H1 (cell line): Measurements from ENCODE around the gene NPC2. TPM values are rescaled to one million over a fixed set of nuclear protein-coding genes. Genes with fewer than 3 reads are reported as not detected.

Experiments used
- CTCF ChIA-PET: fragments of 300-600 bp; sonication (Branson Sonifier 250); formaldehyde crosslinking; loops from one replicate; lab custom pipeline; 2021; ENCODE audit not compliant: partially characterized antibody; lab: Charles Lee
- POLR2A ChIA-PET: fragments of 300-600 bp; sonication (Branson Sonifier 250); formaldehyde crosslinking; loops from one replicate; lab custom pipeline; 2021; ENCODE audit warnings: inconsistent platforms; ENCODE audit not compliant: partially characterized antibody; lab: Charles Lee
- DNase-seq, 2 experiments: peaks; one replicate each; pipeline versions ENCODE4 v3.0.0 to v3.0.0-alpha.2; 2010 to 2022; ENCODE audit warnings: low spot score in 2 of 2, low read depth in 1 of 2, mixed read lengths in 1 of 2
- FAIRE-seq: peaks from 2 replicates; lab custom pipeline; 2011; peaks lifted over from hg19 to GRCh38; lab: Jason Lieb, UNC
- H2AFZ ChIP-seq: 2 replicates; pipeline ENCODE4 v1.8.1; 2012; ENCODE audit warnings: low read length, inconsistent platforms
- H2AK5ac ChIP-seq: 2 replicates; pipeline ENCODE4 v1.6.1; 2013; ENCODE audit warnings: low read depth, low read length
- H2BK120ac ChIP-seq: replicated peaks from 2 replicates; pipeline ENCODE3; 2013; ENCODE audit warnings: low read depth, low read length, inconsistent platforms
- H2BK12ac ChIP-seq: 2 replicates; pipeline ENCODE4 v1.6.1; 2013; ENCODE audit warnings: low read depth, low read length
- H2BK15ac ChIP-seq: 2 replicates; pipeline ENCODE4 v1.6.1; 2013; ENCODE audit warnings: low read length
- H2BK20ac ChIP-seq: 2 replicates; pipeline ENCODE4 v1.6.1; 2013; ENCODE audit warnings: low read length
- H2BK5ac ChIP-seq: 2 replicates; pipeline ENCODE4 v1.6.1; 2013; ENCODE audit warnings: low read depth, low read length
- H3K14ac ChIP-seq: 2 replicates; pipeline ENCODE4 v1.6.1; 2013; ENCODE audit warnings: inconsistent platforms; ENCODE audit not compliant: insufficient read length
- H3K18ac ChIP-seq: 2 replicates; pipeline ENCODE4 v1.6.1; 2013; ENCODE audit warnings: low read length; ENCODE audit errors: extremely low read depth
- H3K23ac ChIP-seq: 2 replicates; pipeline ENCODE4 v1.6.1; 2013; ENCODE audit warnings: inconsistent platforms; ENCODE audit not compliant: insufficient read length
- H3K23me2 ChIP-seq: 2 replicates; pipeline ENCODE4 v1.6.1; 2013; ENCODE audit warnings: low read depth, low read length
- H3K27ac ChIP-seq: 2 replicates; pipeline ENCODE4 v1.6.1; 2011; ENCODE audit warnings: low read depth, low read length, inconsistent platforms
- H3K27me3 ChIP-seq, 4 experiments: replicated peaks in 1 of 4; 1 replicate in 1 of 4; 2 replicates in 3 of 4; pipeline versions ENCODE4 v1.6.1 to v1.8.1; 2011 to 2013; ENCODE audit warnings: low read length in 3 of 4, mild to moderate bottlenecking in 3 of 4, inconsistent platforms in 2 of 4, mixed read lengths in 2 of 4, moderate library complexity in 1 of 4; ENCODE audit not compliant: control insufficient read depth in 3 of 4, insufficient read depth in 3 of 4; ENCODE audit errors: extremely low read depth in 1 of 4
- H3K36me3 ChIP-seq, 4 experiments: 2 replicates each; pipeline versions ENCODE4 v1.6.1 to v1.8.1; 2011 to 2013; ENCODE audit warnings: mild to moderate bottlenecking in 4 of 4, low read length in 3 of 4, moderate library complexity in 2 of 4, control low read depth in 1 of 4, inconsistent platforms in 1 of 4; ENCODE audit not compliant: insufficient read depth in 4 of 4, control insufficient read depth in 2 of 4
- H3K4ac ChIP-seq: replicated peaks from 2 replicates; pipeline ENCODE3; 2013; ENCODE audit warnings: low read length, low read depth, mixed read lengths, inconsistent platforms; ENCODE audit not compliant: insufficient read length
- H3K4me1 ChIP-seq, 4 experiments: replicated peaks in 1 of 4; 1 replicate in 1 of 4; 2 replicates in 3 of 4; pipeline versions ENCODE4 v1.6.1 to v1.8.1; 2011 to 2013; ENCODE audit warnings: low read length in 3 of 4, inconsistent platforms in 2 of 4, mixed read lengths in 1 of 4; ENCODE audit not compliant: insufficient read depth in 4 of 4, control insufficient read depth in 3 of 4
- H3K4me2 ChIP-seq, 2 experiments: 2 replicates each; pipeline versions ENCODE4 v1.6.1 to v1.8.1; 2011 to 2013; ENCODE audit warnings: low read depth in 2 of 2, low read length in 2 of 2, control low read depth in 1 of 2, inconsistent platforms in 1 of 2, mild to moderate bottlenecking in 1 of 2; ENCODE audit not compliant: insufficient read depth in 1 of 2
- H3K4me3 ChIP-seq, 4 experiments: fragments of 200-600, 300-600 bp in 1 of 4; sonication (generic), shearing (Covaris generic), sonication (Bioruptor Twin) in 1 of 4; 2 replicates each; pipeline versions ENCODE4 v1.5.1 to v1.8.1; 2011 to 2016; ENCODE audit warnings: low read length in 4 of 4, low read depth in 3 of 4, control low read depth in 2 of 4, inconsistent platforms in 2 of 4, mild to moderate bottlenecking in 2 of 4, mixed read lengths in 1 of 4, moderate library complexity in 1 of 4; ENCODE audit not compliant: insufficient read depth in 2 of 4; ENCODE audit errors: extremely low read depth in 1 of 4
- H3K56ac ChIP-seq: replicated peaks from 2 replicates; pipeline ENCODE3; 2013; ENCODE audit warnings: low read depth, mild to moderate bottlenecking, mixed read lengths, low read length, inconsistent platforms; ENCODE audit not compliant: insufficient read length
- H3K79me1 ChIP-seq: 2 replicates; pipeline ENCODE4 v1.6.1; 2013; ENCODE audit warnings: low read depth, low read length, control low read depth
- H3K79me2 ChIP-seq, 2 experiments: 2 replicates each; pipeline versions ENCODE4 v1.6.1 to v1.8.1; 2012 to 2013; ENCODE audit warnings: low read length in 2 of 2, mild to moderate bottlenecking in 2 of 2, inconsistent platforms in 1 of 2; ENCODE audit not compliant: insufficient read depth in 2 of 2, control insufficient read depth in 1 of 2
- H3K9ac ChIP-seq, 4 experiments: replicated peaks in 1 of 4; 1 replicate in 1 of 4; 2 replicates in 3 of 4; pipeline versions ENCODE4 v1.6.1 to v1.8.1; 2011 to 2013; ENCODE audit warnings: low read depth in 3 of 4, low read length in 3 of 4, control low read depth in 2 of 4, mild to moderate bottlenecking in 2 of 4, moderate library complexity in 2 of 4, inconsistent platforms in 1 of 4; ENCODE audit errors: extremely low read depth in 1 of 4
- H3K9me3 ChIP-seq, 2 experiments: 2 replicates each; pipeline versions ENCODE4 v1.6.1 to v1.8.1; 2012 to 2013; ENCODE audit warnings: mild to moderate bottlenecking in 2 of 2, moderate library complexity in 2 of 2, control low read depth in 1 of 2, inconsistent platforms in 1 of 2, low read depth in 1 of 2, low read length in 1 of 2, mixed read lengths in 1 of 2; ENCODE audit not compliant: insufficient read depth in 2 of 2
- H4K20me1 ChIP-seq, 2 experiments: replicated peaks in 1 of 2; 2 replicates each; pipeline versions ENCODE3 to v1.8.1; 2011 to 2013; ENCODE audit warnings: inconsistent platforms in 2 of 2, low read length in 2 of 2, mild to moderate bottlenecking in 1 of 2; ENCODE audit not compliant: insufficient read depth in 2 of 2, control insufficient read depth in 1 of 2
- H4K5ac ChIP-seq: 2 replicates; pipeline ENCODE4 v1.6.1; 2013; ENCODE audit warnings: low read length, low read depth, mixed read lengths, inconsistent platforms; ENCODE audit not compliant: insufficient read length
- H4K8ac ChIP-seq: 2 replicates; pipeline ENCODE4 v1.8.0; 2013; ENCODE audit warnings: mild to moderate bottlenecking, moderate library complexity, low read length, inconsistent platforms; ENCODE audit not compliant: insufficient read depth; ENCODE audit errors: extremely low read depth
- H4K91ac ChIP-seq: replicated peaks from 2 replicates; pipeline ENCODE3; 2013; ENCODE audit warnings: low read length, mixed read lengths, inconsistent platforms; ENCODE audit not compliant: insufficient read length
- ASH2L ChIP-seq: fragments of 200-600, 300-600 bp; sonication (generic); IDR thresholded peaks from one replicate; pipeline ENCODE4 v1.7.1; 2017; ENCODE audit warnings: low read length
- CBX8 ChIP-seq: fragments of 300-800, 300-1000 bp; sonication (generic); IDR thresholded peaks from 2 replicates; pipeline ENCODE4 v1.7.1; 2016; ENCODE audit warnings: low read depth, low read length, borderline replicate concordance
- CREB1 ChIP-seq: IDR thresholded peaks from 2 replicates; pipeline ENCODE4 v1.6.1; 2012; ENCODE audit warnings: inconsistent platforms
- HDAC2 ChIP-seq, 2 experiments: fragments of 300-600 bp in 1 of 2; sonication (generic) in 1 of 2; IDR thresholded peaks; 2 replicates each; pipeline ENCODE4 v1.6.1; 2011 to 2012; ENCODE audit warnings: low read depth in 2 of 2, low read length in 2 of 2, mild to moderate bottlenecking in 2 of 2, moderate library complexity in 2 of 2, borderline replicate concordance in 1 of 2, inconsistent platforms in 1 of 2
- JUN ChIP-seq: IDR thresholded peaks from 2 replicates; pipeline ENCODE4 v1.6.1; 2011; ENCODE audit warnings: low read depth, mild to moderate bottlenecking, improper control_type of control experiment, low read length
- RBBP5 ChIP-seq: IDR thresholded peaks from 2 replicates; pipeline ENCODE4 v1.7.1; 2012; ENCODE audit warnings: low read depth, mild to moderate bottlenecking, inconsistent platforms, low read length, moderate library complexity, borderline replicate concordance
- SP2 ChIP-seq: IDR thresholded peaks from 2 replicates; pipeline ENCODE4 v1.6.1; 2012; ENCODE audit warnings: mild to moderate bottlenecking, low read length, inconsistent platforms
- TEAD4 ChIP-seq: IDR thresholded peaks from 2 replicates; pipeline ENCODE4 v1.6.1; 2012; ENCODE audit warnings: low read depth, low read length, inconsistent platforms, mixed read lengths
- YY1 ChIP-seq: IDR thresholded peaks from 2 replicates; pipeline ENCODE4 v1.6.1; 2011; ENCODE audit warnings: low read depth, mild to moderate bottlenecking, low read length
- whole genome bisulfite sequencing, 2 experiments: shearing (Covaris generic) in 1 of 2; methylation state at CpG; one replicate each; pipeline versions ENCODE4 v1.1.6 to v1.1.7; 2013 to 2015; ENCODE audit warnings: low lambda C conversion rate in 2 of 2, mixed read lengths in 2 of 2, inconsistent platforms in 1 of 2, low coverage in 1 of 2, missing lambda C conversion rate in 1 of 2; ENCODE audit not compliant: insufficient replicate concordance in 2 of 2, insufficient coverage in 1 of 2, insufficient read length in 1 of 2; ENCODE audit errors: extremely low coverage in 1 of 2, missing lambda C conversion rate in 1 of 2; 5-methylcytosine and 5-hydroxymethylcytosine counted together
- polyA plus RNA-seq, 7 experiments: library from polyadenylated mRNA; depleted of rRNA in 3 of 7; stranded (reverse) in 5 of 7; unstranded in 2 of 7; fragments of >200 nt in 5 of 7; fragments of 200-250 nt in 2 of 7; gene quantifications; 1 replicate in 5 of 7; 2 replicates in 1 of 7; 4 replicates in 1 of 7; pipeline versions ENCODE4 v1.2.1 to v1.2.3, GENCODE V29; 2011 to 2013; ENCODE audit warnings: missing spikeins in 2 of 7, mixed read lengths in 2 of 7
- total RNA-seq: library from RNA; stranded (reverse); fragmentation: NEBNext Ultra II Directional; extraction: Animal tissue kit (Norgen Biotek cat#: 25700); gene quantifications from 2 replicates; pipeline ENCODE4 v1.2.1, GENCODE V29; 2021
- TF ChIP-seq, protein P1 (sequence below): IDR thresholded peaks from 2 replicates; pipeline ENCODE4 v1.6.1; 2012; ENCODE audit warnings: inconsistent platforms
- TF ChIP-seq, protein P2 (sequence below): IDR thresholded peaks from 2 replicates; pipeline ENCODE4 v1.6.1; 2011; ENCODE audit warnings: low read length, improper control_type of control experiment

The NPC2 gene
- total and polyA plus RNA-seq, 2 of the 8 experiments (the other 6 are each of a cell fraction or from before 2014, with no cell fraction given), result 178 to 258 TPM

DNA sequence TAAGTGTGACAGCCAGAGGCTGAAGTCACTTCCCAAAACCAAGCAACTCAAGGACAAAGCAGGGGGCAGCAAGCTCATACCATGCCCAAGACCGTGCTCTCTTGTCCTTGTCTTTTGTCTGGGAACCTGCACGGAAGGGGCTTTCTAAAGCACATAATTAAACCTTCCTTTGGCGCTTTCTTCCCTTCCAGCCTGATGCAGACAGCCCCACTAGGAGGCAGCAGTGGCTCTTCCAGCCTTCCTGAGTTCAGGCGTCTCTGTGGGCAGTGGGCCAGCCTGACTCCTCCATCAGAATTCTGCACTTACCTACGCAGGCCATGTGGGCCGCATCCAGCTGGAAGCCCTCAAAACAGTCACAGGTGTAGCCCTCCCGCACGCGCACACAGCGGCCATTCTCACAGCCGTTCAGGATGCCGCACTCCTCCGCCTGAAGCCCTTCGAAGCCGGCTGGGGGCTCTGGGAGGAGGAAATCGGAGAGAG is 8.1 kb upstream of the NPC2 start:
- Histone ChIP-seq H2AK5ac (no peak overlapping the region), H3K4me1 (peaks cover 4 to 19% (median 16%) of the 10 kb centered on the region in 4 experiments), H3K18ac (peak overlapping the region; percentile 6; the same call in 1 of the 2 replicates), H2BK12ac (0 out of 2 replicates have a peak overlapping the region, but pooled peaks have one; percentile 5), H3K9ac (peak overlapping the region in 2 of 4 experiments; percentile 70 to 72; a peak in 4 of 7 replicates), H2BK15ac (0 out of 2 replicates have a peak overlapping the region, but pooled peaks have one; percentile 36), H4K8ac (peak overlapping the region; percentile 66; the same call in 1 of the 2 replicates), H3K79me2 (no peaks in the 10 kb centered on the region), H3K4me3 (peak overlapping the region in 3 of 4 experiments; percentile 10 to 32 (median 15); a peak in 4 of 8 replicates), H3K27me3 (no peaks in the 10 kb centered on the region), H3K23ac (no peak overlapping the region), H3K56ac (no peak overlapping the region), H3K4ac (no peak overlapping the region), H3K23me2 (no peaks in the 10 kb centered on the region), H4K5ac (peak overlapping the region; percentile 18), H3K79me1 (no peaks in the 10 kb centered on the region), H4K20me1 (peaks cover 0 to 3% of the 10 kb centered on the region in 2 experiments), H3K4me2 (peak overlapping the region; percentile 19 to 60), H2BK20ac (no peak overlapping the region), H3K36me3 (no peaks in the 10 kb centered on the region), H3K27ac (peak overlapping the region; percentile 84), H2AFZ (no peak overlapping the region), H2BK120ac (no peak overlapping the region), H3K9me3 (no peaks in the 10 kb centered on the region), H2BK5ac (peak overlapping the region; percentile 37), H4K91ac (no peak overlapping the region), H3K14ac (no peak overlapping the region)
- FAIRE-seq (peak; percentile 66), DNase-seq (peak; percentile 56 to 77)
- WGBS, 2 experiments, result 40% methylated on average over 16 of the region's 16 CpGs; no CpG with 5 or more reads in 1 of the 2 experiments
- POLR2A ChIA-PET, result interaction anchor here (1.0 to 1.8 kb wide), 2 partner anchors 13 to 24 kb away, joined by 3 to 5 read pairs; no protein-coding TSS in a partner anchor
- CTCF ChIA-PET, result interaction anchor here (0.7 to 6.2 kb wide), 24 partner anchors 9 to 226 kb away, joined by 3 to 64 read pairs (median 6); no protein-coding TSS in a partner anchor
- TF ChIP-seq TEAD4, result no peak; the same call in 1 of the 2 replicates
- peak; percentile 53; the same call in 1 of the 2 replicates for TF ChIP-seq RBBP5
- no peak for TF ChIP-seq SP2
- peak; percentile 87 for TF ChIP-seq ASH2L
- 0 out of 2 replicates have a peak, but pooled peaks have one; percentile 52 for TF ChIP-seq YY1
- TF ChIP-seq HDAC2 (IDR thresholded peaks at IDR 0.05; ENCODE audit: borderline replicate concordance in 1 of 2, low read depth in 2 of 2, low read length in 2 of 2), result 0 out of 4 replicates have a peak, but pooled peaks of 1 of the 2 experiments have one; percentile 42
- TF ChIP-seq CREB1, result no peak
- TF ChIP-seq, protein P1, sequence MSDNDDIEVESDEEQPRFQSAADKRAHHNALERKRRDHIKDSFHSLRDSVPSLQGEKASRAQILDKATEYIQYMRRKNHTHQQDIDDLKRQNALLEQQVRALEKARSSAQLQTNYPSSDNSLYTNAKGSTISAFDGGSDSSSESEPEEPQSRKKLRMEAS, result peak; percentile 86
- TF ChIP-seq, protein P2, sequence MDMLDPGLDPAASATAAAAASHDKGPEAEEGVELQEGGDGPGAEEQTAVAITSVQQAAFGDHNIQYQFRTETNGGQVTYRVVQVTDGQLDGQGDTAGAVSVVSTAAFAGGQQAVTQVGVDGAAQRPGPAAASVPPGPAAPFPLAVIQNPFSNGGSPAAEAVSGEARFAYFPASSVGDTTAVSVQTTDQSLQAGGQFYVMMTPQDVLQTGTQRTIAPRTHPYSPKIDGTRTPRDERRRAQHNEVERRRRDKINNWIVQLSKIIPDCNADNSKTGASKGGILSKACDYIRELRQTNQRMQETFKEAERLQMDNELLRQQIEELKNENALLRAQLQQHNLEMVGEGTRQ, result no peak
- TF ChIP-seq CBX8, result no peak
- TF ChIP-seq JUN, result 0 out of 2 replicates have a peak, but pooled peaks have one; percentile 16
